HEK293T (cell line): ENCODE measurements around the gene CHRNB1.

Experiments
- CTCF ChIA-PET: fragments of 350-600 bp; formaldehyde crosslinking; extraction: SDS; loops from one replicate; lab custom pipeline; 2021; ENCODE audit warnings: antibody characterized with exemption, inconsistent platforms; lab: Yijun Ruan, JAX
- POLR2A ChIA-PET: fragments of 350-600 bp; formaldehyde crosslinking; extraction: SDS; loops from one replicate; lab custom pipeline; 2020; ENCODE audit warnings: antibody characterized with exemption, inconsistent platforms; lab: Yijun Ruan, JAX
- DNase-seq: peaks from one replicate; pipeline ENCODE4 v3.0.0; 2012; ENCODE audit warnings: mixed read lengths; ENCODE audit errors: extremely low spot score
- ARNT ChIP-seq: fragments of 450-650 bp; IDR thresholded peaks from 2 replicates; pipeline ENCODE4 v1.6.1; 2017; ENCODE audit warnings: mild to moderate bottlenecking
- BHLHE40 ChIP-seq: fragments of 450-650 bp; IDR thresholded peaks from 2 replicates; pipeline ENCODE4 v1.6.1; 2016; ENCODE audit warnings: mild to moderate bottlenecking, moderate library complexity, borderline replicate concordance
- CTBP1 ChIP-seq: fragments of 450-650 bp; IDR thresholded peaks from 2 replicates; pipeline ENCODE4 v1.6.1; 2016; ENCODE audit warnings: borderline replicate concordance
- ELF4 ChIP-seq: fragments of 450-650 bp; IDR thresholded peaks from 2 replicates; pipeline ENCODE4 v1.6.1; 2017; ENCODE audit warnings: antibody characterized with exemption
- FOXA1 ChIP-seq: fragments of 450-650 bp; IDR thresholded peaks from 2 replicates; pipeline ENCODE4 v1.6.1; 2016; ENCODE audit warnings: mild to moderate bottlenecking
- FOXK2 ChIP-seq: fragments of 450-650 bp; IDR thresholded peaks from 2 replicates; pipeline ENCODE4 v1.6.1; 2016; ENCODE audit warnings: mild to moderate bottlenecking
- FOXM1 ChIP-seq: fragments of 450-650 bp; IDR thresholded peaks from 2 replicates; pipeline ENCODE4 v1.6.1; 2017; ENCODE audit warnings: mild to moderate bottlenecking, borderline replicate concordance
- HDGF ChIP-seq: fragments of 450-650 bp; IDR thresholded peaks from 2 replicates; pipeline ENCODE4 v1.6.1; 2017; ENCODE audit warnings: antibody characterized with exemption, borderline replicate concordance
- L3MBTL2 ChIP-seq: fragments of 450-650 bp; conservative IDR thresholded peaks from 2 replicates; pipeline ENCODE4 v1.6.1; 2016; ENCODE audit warnings: mild to moderate bottlenecking
- LEF1 ChIP-seq: fragments of 450-650 bp; IDR thresholded peaks from 2 replicates; pipeline ENCODE4 v1.6.1; 2017; ENCODE audit warnings: mild to moderate bottlenecking, borderline replicate concordance
- NFRKB ChIP-seq: fragments of 450-650 bp; IDR thresholded peaks from 2 replicates; pipeline ENCODE4 v1.6.1; 2016; ENCODE audit warnings: mild to moderate bottlenecking, moderate library complexity
- SP1 ChIP-seq: fragments of 450-650 bp; IDR thresholded peaks from 2 replicates; pipeline ENCODE4 v1.6.1; 2017
- SUZ12 ChIP-seq: fragments of 450-650 bp; IDR thresholded peaks from 2 replicates; pipeline ENCODE4 v1.6.1; 2016; ENCODE audit warnings: mild to moderate bottlenecking
- TARDBP ChIP-seq: fragments of 450-650 bp; IDR thresholded peaks from 2 replicates; pipeline ENCODE4 v1.6.1; 2016
- ZNF384 ChIP-seq: fragments of 450-650 bp; IDR thresholded peaks from 2 replicates; pipeline ENCODE4 v1.6.1; 2016
- TF ChIP-seq, protein P1 (sequence below): fragments of 450-650 bp; IDR thresholded peaks from 2 replicates; pipeline ENCODE4 v1.6.1; 2016

The CHRNB1 gene

DNA sequence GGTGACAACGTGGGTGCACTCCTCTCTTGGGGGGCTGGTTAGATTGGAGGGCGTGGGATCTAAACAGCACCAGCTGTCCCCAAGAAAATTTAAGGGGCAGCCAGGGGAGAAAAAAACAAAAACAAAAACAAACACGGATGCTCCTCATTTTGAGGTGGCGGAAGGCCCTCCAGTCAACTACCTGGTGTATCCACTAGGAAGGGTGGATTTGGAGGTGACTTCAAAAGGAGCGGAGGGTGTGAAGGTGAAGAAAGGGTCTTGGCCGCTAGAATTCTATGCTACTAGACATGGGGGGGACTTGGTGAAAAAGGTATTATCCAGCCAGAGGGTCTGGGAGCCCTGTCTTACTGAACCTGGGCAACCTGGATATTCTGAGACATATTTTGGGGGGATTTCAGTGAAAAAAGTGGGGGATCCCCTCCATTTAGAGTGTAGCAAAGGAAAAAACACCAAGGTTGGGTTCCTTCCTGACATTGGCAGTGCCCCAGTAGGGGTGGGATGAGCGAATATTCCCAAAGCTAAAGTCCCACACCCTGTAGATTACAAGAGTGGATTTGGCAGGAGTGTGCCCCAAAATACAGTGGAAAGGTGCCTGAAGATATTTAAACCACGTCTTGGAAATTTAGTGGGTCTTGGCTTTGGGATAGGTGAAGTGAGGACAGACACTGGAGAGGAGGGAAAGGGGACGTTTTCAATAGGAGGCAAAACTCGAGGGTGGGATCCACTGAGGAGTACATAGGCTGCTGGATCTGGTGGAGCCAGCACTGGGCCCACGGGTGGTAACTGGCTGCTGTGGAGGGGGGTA is 6.0 kb upstream of the CHRNB1 start:
- TF ChIP-seq HDGF (no peak), FOXK2 (no peak), ZNF384 (no peak), TARDBP (no peak)
- ChIA-PET POLR2A (interaction anchor here (1.2 to 7.5 kb wide), 3 partner anchors 39 to 111 kb away, joined by 3 to 55 read pairs (median 24); partner anchors contain the start of genes POLR2A, SLC35G6 and ZBTB4), CTCF (interaction anchor here (0.6 to 1.9 kb wide), 3 partner anchors 83 to 122 kb away, joined by 4 to 7 read pairs (median 4); partner anchors contain the start of gene SENP3)

DNA sequence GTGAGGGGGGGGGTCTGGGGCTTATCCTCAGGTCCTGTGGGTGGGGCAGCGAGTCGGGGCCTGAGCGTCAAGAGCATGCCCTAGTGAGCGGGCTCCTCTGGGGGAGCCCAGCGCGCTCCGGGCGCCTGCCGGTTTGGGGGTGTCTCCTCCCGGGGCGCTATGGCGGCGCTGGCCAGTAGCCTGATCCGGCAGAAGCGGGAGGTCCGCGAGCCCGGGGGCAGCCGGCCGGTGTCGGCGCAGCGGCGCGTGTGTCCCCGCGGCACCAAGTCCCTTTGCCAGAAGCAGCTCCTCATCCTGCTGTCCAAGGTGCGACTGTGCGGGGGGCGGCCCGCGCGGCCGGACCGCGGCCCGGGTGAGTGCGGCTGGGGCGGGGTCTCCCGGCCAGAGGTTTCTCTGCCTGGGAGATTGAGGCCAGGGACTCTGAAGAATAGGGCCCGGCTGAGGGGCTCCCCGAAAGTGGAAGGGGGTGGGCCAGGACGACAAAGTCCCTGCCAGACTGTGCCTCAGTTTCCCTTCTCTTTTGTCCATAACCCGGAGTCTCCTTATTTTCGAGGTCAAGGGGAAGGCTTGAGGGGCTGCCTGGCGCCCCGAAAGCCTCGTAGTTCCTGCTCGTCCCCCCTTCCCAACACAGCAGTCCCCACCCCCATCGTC is 5.3 kb upstream of the CHRNB1 start, which contains the start of gene FGF11:
TSS of gene FGF11 (plus strand) at position 51 of the 651 bp plus-strand sequence. CDS start at position 160, 109 bp downstream.
- POLR2A ChIA-PET: interaction anchor here (2.2 to 7.5 kb wide), 4 partner anchors 36 to 121 kb away, joined by 7 to 55 read pairs (median 24); partner anchors contain the start of genes POLR2A, SLC35G6, TMEM256 and ZBTB4

More for the DNA sequence above, 6.0 kb upstream of the CHRNB1 start:
- DNase-seq: no peak

DNA sequence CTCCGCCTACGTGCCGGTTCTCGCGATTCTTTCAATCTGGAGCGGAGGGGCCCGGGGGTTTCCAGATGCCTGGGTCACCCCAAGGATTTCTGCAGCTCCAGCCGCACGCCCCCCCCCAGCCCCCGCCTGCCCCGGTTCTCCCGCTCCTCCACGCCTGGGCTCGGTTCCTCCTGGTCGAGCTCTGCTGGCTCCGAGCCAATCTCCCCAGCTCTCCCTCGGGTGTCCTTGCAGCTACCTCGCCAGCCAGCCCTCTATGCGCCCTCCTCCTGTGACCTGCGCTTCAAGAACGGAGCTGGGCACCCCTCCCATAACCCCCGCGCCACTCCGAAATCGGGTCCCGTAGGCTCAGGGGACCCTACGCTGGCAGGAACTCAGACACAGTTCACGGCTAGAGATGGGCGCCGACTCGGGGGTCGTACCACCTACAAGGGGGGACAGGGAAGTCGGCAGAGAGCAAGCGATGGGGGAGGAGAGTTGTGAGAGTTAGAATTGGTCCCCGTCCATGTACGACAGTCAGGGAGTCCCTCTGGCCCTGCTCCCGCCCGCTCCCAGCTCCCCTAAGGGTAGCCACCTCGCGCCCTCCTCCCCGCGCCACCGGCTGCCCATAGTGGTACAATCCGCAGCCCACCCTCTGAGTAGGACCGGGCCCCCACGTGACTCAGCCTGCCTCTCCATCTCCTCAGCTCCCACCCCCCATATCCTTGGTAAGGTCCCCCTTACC is 4.6 kb upstream of the CHRNB1 start:
- TF ChIP-seq LEF1 (no peak; the same call in 1 of the 2 replicates), NFRKB (no peak), ARNT (no peak), L3MBTL2 (peak; percentile 16), BHLHE40 (no peak; the same call in 1 of the 2 replicates), FOXM1 (peak; percentile 26; the same call in 1 of the 2 replicates)
- CTCF ChIA-PET: interaction anchor here (0.9 to 1.0 kb wide), 2 partner anchors 84 to 85 kb away, joined by 3 to 4 read pairs; no protein-coding TSS in a partner anchor
- DNase-seq: peak; percentile 58
- POLR2A ChIA-PET: interaction anchor here (1.0 to 7.5 kb wide), 10 partner anchors 10 to 133 kb away, joined by 3 to 55 read pairs (median 6); partner anchors contain the start of genes POLR2A, SLC35G6, TMEM256 and ZBTB4

More for the DNA sequence above, 5.3 kb upstream of the CHRNB1 start, which contains the start of gene FGF11:
- TF ChIP-seq FOXA1 (no peak), TARDBP (no peak), ARNT (no peak)
- DNase-seq: no peak
- CTCF ChIA-PET: interaction anchor here (0.6 to 1.0 kb wide), 2 partner anchors 83 to 121 kb away, joined by 4 read pairs; no protein-coding TSS in a partner anchor

DNA sequence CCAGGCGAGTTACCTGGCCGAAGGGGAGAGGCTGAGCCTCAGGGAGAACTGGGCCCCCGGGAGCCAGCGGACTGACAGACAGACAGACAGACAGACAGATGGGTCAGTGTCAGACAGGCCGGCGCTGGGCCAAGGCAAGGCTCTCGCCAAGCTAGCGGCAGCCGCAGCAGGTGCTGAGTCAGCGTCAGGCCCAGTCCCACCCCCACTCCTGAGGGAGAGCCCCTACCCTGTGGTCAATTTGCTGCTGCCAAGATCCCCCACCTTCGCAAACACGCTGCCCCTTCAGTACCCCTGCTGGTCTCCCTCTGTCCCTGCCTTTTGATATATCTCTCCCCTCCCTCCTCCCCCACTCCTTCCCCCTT is 4.0 kb upstream of the CHRNB1 start:
- ChIA-PET POLR2A (interaction anchor here (0.6 to 7.5 kb wide), 16 partner anchors 11 to 133 kb away, joined by 3 to 55 read pairs (median 4); partner anchors contain the start of genes POLR2A, SLC35G6, TMEM256 and TMEM95), CTCF (interaction anchor here (0.9 kb wide), 1 partner anchor 85 kb away, joined by 3 read pairs; no protein-coding TSS in a partner anchor)
- peak; percentile 25 for DNase-seq
- TF ChIP-seq, protein P1, sequence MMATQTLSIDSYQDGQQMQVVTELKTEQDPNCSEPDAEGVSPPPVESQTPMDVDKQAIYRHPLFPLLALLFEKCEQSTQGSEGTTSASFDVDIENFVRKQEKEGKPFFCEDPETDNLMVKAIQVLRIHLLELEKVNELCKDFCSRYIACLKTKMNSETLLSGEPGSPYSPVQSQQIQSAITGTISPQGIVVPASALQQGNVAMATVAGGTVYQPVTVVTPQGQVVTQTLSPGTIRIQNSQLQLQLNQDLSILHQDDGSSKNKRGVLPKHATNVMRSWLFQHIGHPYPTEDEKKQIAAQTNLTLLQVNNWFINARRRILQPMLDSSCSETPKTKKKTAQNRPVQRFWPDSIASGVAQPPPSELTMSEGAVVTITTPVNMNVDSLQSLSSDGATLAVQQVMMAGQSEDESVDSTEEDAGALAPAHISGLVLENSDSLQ: peak; percentile 43; the same call in 1 of the 2 replicates
- TF ChIP-seq FOXK2: no peak

DNA sequence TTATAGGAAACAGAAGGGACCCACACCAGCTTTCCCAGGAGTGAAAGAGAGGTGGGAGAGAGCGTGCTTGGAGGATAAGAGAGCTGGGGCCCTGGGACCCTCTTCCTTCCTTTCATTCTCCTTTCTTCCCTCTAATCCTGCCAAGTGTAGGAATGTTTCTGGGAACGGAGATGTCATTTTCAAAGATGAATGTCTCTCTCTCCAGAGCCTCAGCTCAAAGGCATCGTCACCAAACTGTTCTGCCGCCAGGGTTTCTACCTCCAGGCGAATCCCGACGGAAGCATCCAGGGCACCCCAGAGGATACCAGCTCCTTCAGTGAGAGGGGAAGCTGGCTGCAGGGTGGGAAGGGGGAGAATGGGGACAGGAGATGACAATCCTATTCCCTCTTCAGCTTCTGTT is 3.6 kb upstream of the CHRNB1 start:
- ChIA-PET CTCF (interaction anchor here (0.9 kb wide), 1 partner anchor 86 kb away, joined by 3 read pairs; no protein-coding TSS in a partner anchor), POLR2A (interaction anchor here (0.6 to 7.5 kb wide), 16 partner anchors 11 to 132 kb away, joined by 3 to 55 read pairs (median 4); partner anchors contain the start of genes POLR2A, SLC35G6, TMEM256 and TMEM95)
- TF ChIP-seq LEF1: no peak
- TF ChIP-seq ELF4: no peak
- TF ChIP-seq FOXA1: no peak
- TF ChIP-seq BHLHE40: no peak
- no peak for TF ChIP-seq TARDBP
- TF ChIP-seq FOXM1: no peak
- TF ChIP-seq SUZ12: no peak
- no peak for TF ChIP-seq NFRKB
- TF ChIP-seq SP1: no peak
- TF ChIP-seq CTBP1: no peak
- no peak for TF ChIP-seq ARNT
- TF ChIP-seq HDGF: no peak
- no peak for TF ChIP-seq ZNF384
- no peak for TF ChIP-seq L3MBTL2
- TF ChIP-seq, protein P1: no peak
- TF ChIP-seq FOXK2: no peak
- DNase-seq: no peak

DNA sequence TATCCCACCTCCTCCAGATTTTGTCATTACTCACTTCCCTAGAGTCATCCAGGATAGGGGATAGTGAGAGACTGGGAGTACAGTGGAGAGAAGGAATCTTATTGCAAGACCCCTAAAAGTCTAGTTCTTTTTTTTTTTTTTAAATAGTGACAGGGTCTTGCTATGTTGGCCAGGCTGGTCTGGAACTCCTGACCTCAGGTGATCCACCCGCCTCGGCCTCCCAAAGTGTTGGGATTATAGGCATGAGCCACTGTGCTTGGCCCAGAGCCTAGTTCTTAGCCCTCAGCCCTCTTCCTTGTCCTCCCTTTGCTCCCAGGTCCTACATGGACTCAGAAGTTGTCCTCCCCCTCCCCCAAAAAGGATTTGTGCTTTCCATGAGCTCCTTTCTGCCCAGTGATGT is 2.7 kb upstream of the CHRNB1 start:
- ChIA-PET POLR2A (interaction anchor here (1.0 to 7.5 kb wide), 5 partner anchors 13 to 91 kb away, joined by 3 to 55 read pairs (median 18); partner anchors contain the start of genes POLR2A, SLC35G6, TMEM256 and ZBTB4), CTCF (no interaction called here)
- no peak for DNase-seq
- TF ChIP-seq BHLHE40 (no peak), ZNF384 (no peak), HDGF (no peak), FOXK2 (no peak), FOXM1 (no peak), L3MBTL2 (no peak), ARNT (no peak), SP1 (no peak), LEF1 (no peak), SUZ12 (no peak), FOXA1 (no peak), CTBP1 (no peak), NFRKB (no peak), ELF4 (no peak), TARDBP (no peak)
- TF ChIP-seq, protein P1: no peak
